Osteocyte (in vitro differentiated cells): ENCODE results near the gene TNC. TPM values are rescaled to one million over a fixed set of nuclear protein-coding genes. Genes with fewer than 3 reads are reported as not detected.

Source experiments
- DNase-seq: peaks from one replicate; pipeline ENCODE4 v3.0.0; 2021; ENCODE audit warnings: mixed read lengths; ENCODE audit not compliant: unreplicated experiment; ENCODE audit errors: extremely low spot score
- H3K27ac Mint-ChIP-seq: one replicate; pipeline ENCODE4 v1.8.0; 2021; ENCODE audit warnings: mild to moderate bottlenecking, mixed read lengths; ENCODE audit not compliant: unreplicated experiment
- H3K27me3 Mint-ChIP-seq: one replicate; pipeline ENCODE4 v1.8.0; 2021; ENCODE audit warnings: mixed read lengths; ENCODE audit not compliant: unreplicated experiment
- H3K36me3 Mint-ChIP-seq: one replicate; pipeline ENCODE4 v1.8.0; 2021; ENCODE audit warnings: mixed read lengths; ENCODE audit not compliant: unreplicated experiment
- H3K4me1 Mint-ChIP-seq: one replicate; pipeline ENCODE4 v1.8.0; 2021; ENCODE audit warnings: mixed read lengths; ENCODE audit not compliant: unreplicated experiment
- H3K4me3 Mint-ChIP-seq: one replicate; pipeline ENCODE4 v1.8.0; 2021; ENCODE audit warnings: mild to moderate bottlenecking, moderate library complexity, mixed read lengths; ENCODE audit not compliant: unreplicated experiment
- H3K9me3 Mint-ChIP-seq: one replicate; pipeline ENCODE4 v1.8.0; 2021; ENCODE audit warnings: mixed read lengths; ENCODE audit not compliant: unreplicated experiment
- total RNA-seq: library from RNA; stranded (reverse); gene quantifications from 2 replicates; pipeline ENCODE4 v1.2.1, GENCODE V29; 2021
- TF ChIP-seq, protein P1 (sequence below): fragments of 200-600 bp; sonication (generic); IDR thresholded peaks from 2 replicates; pipeline ENCODE4 v1.5.0; 2021; ENCODE audit warnings: antibody characterized with exemption, mild to moderate bottlenecking, moderate library complexity

Gene TNC
- total RNA-seq, 1 donor from 2014 or later = 75.1 TPM

GRCh38 chr9:115111874-115112273 lies 6.1 kb downstream of the TNC start:
- Mint-ChIP-seq H3K9me3 (no peaks in the 10 kb centered on the region), H3K4me3 (no peak overlapping the region), H3K27ac (no peak overlapping the region), H3K36me3 (no peaks in the 10 kb centered on the region), H3K27me3 (no peaks in the 10 kb centered on the region), H3K4me1 (peaks cover 53% of the 10 kb centered on the region)
- DNase-seq = no peak
- TF ChIP-seq, protein P1, sequence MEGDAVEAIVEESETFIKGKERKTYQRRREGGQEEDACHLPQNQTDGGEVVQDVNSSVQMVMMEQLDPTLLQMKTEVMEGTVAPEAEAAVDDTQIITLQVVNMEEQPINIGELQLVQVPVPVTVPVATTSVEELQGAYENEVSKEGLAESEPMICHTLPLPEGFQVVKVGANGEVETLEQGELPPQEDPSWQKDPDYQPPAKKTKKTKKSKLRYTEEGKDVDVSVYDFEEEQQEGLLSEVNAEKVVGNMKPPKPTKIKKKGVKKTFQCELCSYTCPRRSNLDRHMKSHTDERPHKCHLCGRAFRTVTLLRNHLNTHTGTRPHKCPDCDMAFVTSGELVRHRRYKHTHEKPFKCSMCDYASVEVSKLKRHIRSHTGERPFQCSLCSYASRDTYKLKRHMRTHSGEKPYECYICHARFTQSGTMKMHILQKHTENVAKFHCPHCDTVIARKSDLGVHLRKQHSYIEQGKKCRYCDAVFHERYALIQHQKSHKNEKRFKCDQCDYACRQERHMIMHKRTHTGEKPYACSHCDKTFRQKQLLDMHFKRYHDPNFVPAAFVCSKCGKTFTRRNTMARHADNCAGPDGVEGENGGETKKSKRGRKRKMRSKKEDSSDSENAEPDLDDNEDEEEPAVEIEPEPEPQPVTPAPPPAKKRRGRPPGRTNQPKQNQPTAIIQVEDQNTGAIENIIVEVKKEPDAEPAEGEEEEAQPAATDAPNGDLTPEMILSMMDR = no peak

DNA sequence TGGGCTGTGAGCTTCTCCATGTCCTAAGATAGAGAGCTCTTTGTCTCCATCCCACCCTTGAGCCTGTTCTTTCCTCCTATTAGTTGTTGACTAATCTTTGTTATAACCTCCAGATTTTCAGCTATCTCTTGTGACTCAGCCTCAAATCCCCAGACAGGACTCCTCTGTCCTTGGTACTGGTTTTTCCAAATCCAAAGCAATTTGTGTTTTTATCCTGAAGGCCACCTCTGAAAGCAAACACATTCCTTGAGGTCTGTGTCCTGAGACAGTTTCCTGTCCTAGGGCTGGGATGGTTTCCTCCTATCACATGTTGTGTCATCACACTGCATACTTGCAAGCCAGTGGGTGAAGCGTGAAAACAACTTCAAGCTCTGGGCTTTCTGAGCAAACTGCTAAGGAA lies 8.5 kb downstream of the TNC start:
- Mint-ChIP-seq H3K27ac (peak overlapping the region; percentile 12), H3K9me3 (no peaks in the 10 kb centered on the region), H3K4me1 (peaks cover 53% of the 10 kb centered on the region), H3K36me3 (no peaks in the 10 kb centered on the region), H3K4me3 (no peak overlapping the region), H3K27me3 (no peaks in the 10 kb centered on the region)
- TF ChIP-seq, protein P1 = no peak
- no peak for DNase-seq

DNA sequence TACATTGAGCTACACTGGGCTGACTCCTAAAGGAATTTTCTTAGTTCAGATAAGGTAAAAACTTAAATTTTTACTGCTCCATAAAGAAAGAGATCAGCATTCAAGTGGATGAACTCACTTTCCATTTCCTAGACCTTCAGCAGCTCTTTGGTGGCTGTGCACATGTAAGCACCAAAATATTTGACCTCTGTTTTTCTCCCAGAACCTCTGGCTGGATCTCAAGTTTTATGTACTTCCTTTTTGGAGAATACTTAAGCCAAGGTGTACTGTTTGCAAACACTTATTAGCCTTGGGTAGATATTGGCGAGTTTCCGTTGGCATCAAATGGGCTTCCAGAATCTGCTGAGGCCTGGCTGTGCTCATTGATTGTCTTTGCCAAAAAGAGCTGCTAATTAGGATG lies 10.3 kb downstream of the TNC start:
- no peaks in the 10 kb centered on the region for H3K9me3 Mint-ChIP-seq
- no peak for DNase-seq
- TF ChIP-seq, protein P1 = no peak
- H3K36me3 Mint-ChIP-seq = no peaks in the 10 kb centered on the region
- peaks cover 56% of the 10 kb centered on the region for H3K4me1 Mint-ChIP-seq
- H3K27me3 Mint-ChIP-seq = no peaks in the 10 kb centered on the region
- no peak overlapping the region for H3K27ac Mint-ChIP-seq
- no peak overlapping the region for H3K4me3 Mint-ChIP-seq

DNA sequence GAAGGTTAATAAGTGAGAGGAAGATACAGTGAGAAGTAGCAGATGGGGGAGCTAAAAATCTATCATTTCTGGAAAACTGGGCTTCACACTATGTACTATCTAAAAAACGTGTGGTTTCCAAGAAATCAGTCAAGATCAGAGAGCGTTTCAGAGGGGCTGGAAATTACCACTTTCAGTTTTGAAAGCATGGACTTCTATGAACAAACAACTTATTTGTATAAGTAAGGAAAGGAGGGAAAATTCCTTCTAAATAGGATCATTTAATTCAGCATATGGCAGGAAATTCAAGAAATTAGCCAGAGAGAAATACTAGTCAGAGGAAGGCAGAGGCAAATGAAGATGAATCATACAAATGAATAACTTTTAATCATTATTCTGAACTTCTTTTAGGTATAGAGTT lies 11.3 kb downstream of the TNC start:
- no peak overlapping the region for H3K4me3 Mint-ChIP-seq

DNA sequence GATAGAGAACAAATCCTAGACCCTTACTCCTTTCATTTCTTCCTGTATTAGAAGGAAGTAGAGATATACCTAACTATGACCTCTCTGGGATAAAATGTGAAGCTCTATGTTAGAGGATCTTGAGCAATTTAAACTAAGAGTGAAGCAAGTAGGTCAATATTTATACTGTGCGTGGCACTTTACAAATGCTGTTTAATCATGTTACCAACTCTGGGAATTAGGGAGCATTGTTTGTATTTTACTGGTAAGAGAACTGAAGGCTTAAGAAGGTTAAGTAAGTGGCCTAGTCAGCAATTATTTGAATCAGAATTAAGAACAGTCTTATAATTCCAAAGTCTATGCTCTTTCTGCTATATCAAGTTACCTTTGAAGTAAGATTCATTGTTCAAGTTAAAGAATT lies 12.0 kb downstream of the TNC start:
- Mint-ChIP-seq H3K4me1 (peaks cover 54% of the 10 kb centered on the region), H3K27me3 (no peaks in the 10 kb centered on the region), H3K9me3 (no peaks in the 10 kb centered on the region), H3K36me3 (no peaks in the 10 kb centered on the region), H3K27ac (peak overlapping the region; percentile 69), H3K4me3 (no peak overlapping the region)
- TF ChIP-seq, protein P1 = no peak
- no peak for DNase-seq

More for the DNA sequence above, 11.3 kb downstream of the TNC start:
- Mint-ChIP-seq H3K27ac (peak overlapping the region; percentile 19), H3K27me3 (no peaks in the 10 kb centered on the region), H3K9me3 (no peaks in the 10 kb centered on the region), H3K36me3 (no peaks in the 10 kb centered on the region), H3K4me1 (peaks cover 54% of the 10 kb centered on the region)
- TF ChIP-seq, protein P1 = no peak
- DNase-seq = no peak
